ENCODE measurements around the gene FRS3.

The FRS3 gene

DNA sequence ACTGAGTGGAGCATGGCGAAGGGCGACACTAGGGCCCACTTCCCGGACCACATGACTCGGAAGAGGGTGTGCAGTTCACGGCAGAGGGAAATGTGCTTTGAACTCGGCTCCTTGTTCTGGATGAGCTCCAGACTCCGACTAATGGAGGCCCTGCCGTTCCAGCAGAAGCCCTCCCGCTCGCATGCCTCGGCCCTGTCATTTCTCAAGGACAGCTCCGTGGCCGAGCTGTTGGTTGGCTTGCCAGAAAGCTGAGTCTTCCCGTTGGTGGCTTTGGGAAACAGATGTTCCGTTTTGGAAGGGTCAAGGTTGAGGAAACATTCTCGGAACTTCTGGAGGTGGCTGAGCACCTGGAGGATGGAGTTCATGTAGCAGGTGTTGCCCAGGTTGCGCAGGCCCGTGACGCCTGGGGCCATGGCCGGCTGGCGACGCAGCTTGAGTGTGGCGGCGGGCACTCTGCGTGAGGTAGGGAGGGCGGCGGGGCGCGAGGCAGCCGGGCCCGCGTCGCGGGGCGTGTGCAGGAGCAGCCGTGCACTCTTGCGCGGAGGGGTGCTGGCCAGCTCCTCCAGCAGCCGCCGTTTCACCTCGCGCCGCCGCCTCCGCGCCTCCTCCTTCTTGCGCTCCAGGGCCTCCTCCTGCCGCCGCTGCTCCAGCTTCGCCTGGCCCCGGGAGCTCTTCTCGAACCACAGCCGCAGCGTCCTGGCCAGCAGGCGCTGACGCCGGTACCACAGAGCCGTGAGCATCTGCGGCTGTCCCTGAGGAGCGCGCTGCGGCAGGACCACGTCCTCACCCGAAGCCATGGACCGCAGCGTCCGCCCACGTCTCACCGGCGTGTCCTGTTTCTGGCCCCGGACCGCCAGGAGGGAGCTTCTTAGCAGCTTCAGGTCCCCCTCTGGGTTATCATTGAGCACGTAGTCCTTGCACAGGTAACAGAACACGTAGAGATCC, 26.4 kb upstream of the FRS3 start:
- no peak for ATAC-seq
- no peak overlapping the region for H3K27ac Mint-ChIP-seq
- no peaks in the 10 kb centered on the region for H3K27me3 Mint-ChIP-seq

DNA sequence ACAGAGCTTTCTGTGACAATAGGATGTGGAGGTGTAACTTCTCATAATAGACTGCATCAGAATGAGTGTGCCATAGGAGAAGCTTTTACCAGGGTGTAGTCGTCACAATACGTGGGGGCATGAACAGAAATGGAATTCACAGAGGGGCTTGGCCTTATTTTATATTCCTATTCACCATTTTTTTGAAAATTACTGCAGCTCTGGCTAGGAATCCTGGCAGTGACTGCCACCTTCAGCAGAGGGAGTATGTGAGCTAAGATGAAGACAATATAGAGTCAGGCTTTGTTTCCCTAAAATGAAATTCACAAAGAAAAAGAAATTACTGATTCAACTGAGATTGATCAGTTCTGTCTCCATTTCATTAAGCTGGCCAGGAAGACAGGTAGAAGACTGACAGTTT, 21.7 kb upstream of the FRS3 start:
- ATAC-seq (no peak), DNase-seq (no peak)
- no peak overlapping the region for H3K27ac Mint-ChIP-seq

More for the DNA sequence above, 26.4 kb upstream of the FRS3 start:
- no peak for DNase-seq
- no peaks in the 10 kb centered on the region for H3K9me3 Mint-ChIP-seq
- H3K4me3 Mint-ChIP-seq = no peak overlapping the region
- no peaks in the 10 kb centered on the region for H3K4me1 Mint-ChIP-seq

DNA sequence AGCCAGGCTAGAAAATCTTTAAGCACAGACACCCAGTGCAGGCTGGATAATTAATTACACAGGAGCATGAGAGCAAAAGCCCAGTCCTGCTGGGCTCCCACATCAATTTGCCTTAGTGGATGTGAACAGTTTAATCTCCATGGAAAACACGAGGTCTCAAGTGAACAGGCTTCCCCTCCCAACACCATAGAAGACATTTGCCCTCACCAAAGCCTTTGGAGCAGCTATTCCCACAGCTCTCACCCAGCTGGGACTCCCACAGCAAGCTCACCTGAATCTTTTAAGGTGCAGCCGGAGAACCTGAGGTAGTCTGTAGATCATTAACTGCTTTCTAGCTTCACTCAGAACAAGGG, 19.8 kb upstream of the FRS3 start:
- Mint-ChIP-seq H3K27me3 (no peaks in the 10 kb centered on the region), H3K27ac (no peak overlapping the region), H3K4me1 (no peaks in the 10 kb centered on the region), H3K4me3 (no peak overlapping the region), H3K9me3 (no peaks in the 10 kb centered on the region)
- no peak for ATAC-seq
- no peak for DNase-seq

More for the DNA sequence above, 21.7 kb upstream of the FRS3 start:
- no peaks in the 10 kb centered on the region for H3K27me3 Mint-ChIP-seq
- no peak overlapping the region for H3K4me3 Mint-ChIP-seq
- H3K4me1 Mint-ChIP-seq = no peaks in the 10 kb centered on the region
- no peaks in the 10 kb centered on the region for H3K9me3 Mint-ChIP-seq

DNA sequence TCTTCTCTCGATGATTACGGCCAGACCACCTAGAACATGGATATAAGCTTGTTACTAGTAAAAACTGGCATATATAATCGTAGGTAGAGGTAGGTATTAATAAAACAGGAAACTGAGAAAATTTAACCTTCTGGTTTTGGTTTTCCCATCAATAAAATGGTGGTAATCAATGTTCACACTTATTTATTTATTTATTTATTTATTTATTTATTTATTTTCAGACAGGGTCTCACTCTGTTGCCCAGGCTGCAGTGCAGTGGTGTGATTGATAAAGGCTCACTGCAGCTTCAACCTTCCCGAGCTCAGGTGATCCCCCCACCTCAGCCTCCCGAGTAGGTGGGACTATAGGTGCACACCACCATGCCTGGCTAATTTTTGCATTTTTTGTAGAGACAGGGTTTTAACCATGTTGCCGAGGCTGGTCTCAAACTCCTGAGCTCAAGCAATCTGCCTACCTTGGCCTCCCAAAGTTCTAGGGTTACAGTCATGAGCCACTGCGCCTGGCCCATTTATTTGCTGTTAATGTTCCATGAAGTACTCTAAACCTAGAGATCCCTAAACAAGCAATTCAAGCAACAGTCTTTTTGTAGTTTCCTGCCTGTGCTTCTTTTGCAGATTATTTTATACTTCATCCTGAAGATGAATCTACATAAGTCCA, 19.3 kb upstream of the FRS3 start:
- no peak overlapping the region for H3K4me3 Mint-ChIP-seq
- no peaks in the 10 kb centered on the region for H3K9me3 Mint-ChIP-seq
- no peak for DNase-seq
- ATAC-seq = no peak
- no peaks in the 10 kb centered on the region for H3K4me1 Mint-ChIP-seq
- peak overlapping the region in 1 of 2 donors; percentile 47 for H3K27ac Mint-ChIP-seq
- no peaks in the 10 kb centered on the region for H3K27me3 Mint-ChIP-seq

DNA sequence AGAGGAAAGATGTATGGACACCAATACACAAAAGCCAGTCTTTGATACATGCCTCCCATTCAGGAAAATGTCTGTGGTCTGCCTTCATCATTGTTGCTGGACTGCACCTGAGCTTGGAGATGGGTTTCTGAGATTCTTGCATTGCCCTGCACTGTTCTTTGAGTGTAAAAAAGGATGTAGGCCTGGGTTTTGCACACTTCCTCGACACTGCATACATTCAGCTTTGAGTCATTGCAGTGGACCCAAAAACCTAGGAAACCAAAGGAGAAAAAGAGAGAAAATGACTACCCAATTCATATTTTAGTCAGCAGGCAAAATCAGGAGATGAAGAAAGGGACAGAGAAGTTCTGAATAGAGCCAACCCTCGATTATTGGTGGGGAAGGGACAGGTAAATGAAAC, 16.8 kb upstream of the FRS3 start:
- ATAC-seq (no peak), DNase-seq (no peak)
- Mint-ChIP-seq H3K4me1 (peaks cover 4% of the 10 kb centered on the region), H3K4me3 (no peak overlapping the region), H3K27me3 (no peaks in the 10 kb centered on the region), H3K9me3 (no peaks in the 10 kb centered on the region), H3K27ac (no peak overlapping the region)

DNA sequence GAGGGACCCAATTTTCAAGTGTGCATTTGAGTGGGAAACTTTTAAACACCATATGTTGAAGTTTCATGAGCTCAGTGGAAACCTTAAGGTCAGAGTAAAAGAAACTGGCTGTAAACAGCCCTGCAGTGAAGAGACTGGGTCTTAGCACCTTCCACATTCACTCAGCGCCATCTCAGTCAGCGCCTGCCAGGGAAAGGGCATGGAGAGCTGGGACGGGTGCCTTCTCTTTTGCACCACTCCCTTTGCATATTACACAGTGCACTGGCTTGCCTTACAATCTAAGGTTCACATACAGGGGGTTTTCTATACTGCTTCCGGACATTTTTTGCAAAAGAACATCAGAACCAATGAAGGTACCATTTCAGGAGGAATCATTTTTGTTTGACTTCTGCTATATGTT, 12.3 kb upstream of the FRS3 start:
- DNase-seq (no peak), ATAC-seq (no peak)
- H3K9me3 Mint-ChIP-seq = no peaks in the 10 kb centered on the region
- no peak overlapping the region for H3K4me3 Mint-ChIP-seq
- H3K4me1 Mint-ChIP-seq = peaks cover 23% of the 10 kb centered on the region
- H3K27me3 Mint-ChIP-seq = no peaks in the 10 kb centered on the region
- no peak overlapping the region for H3K27ac Mint-ChIP-seq

DNA sequence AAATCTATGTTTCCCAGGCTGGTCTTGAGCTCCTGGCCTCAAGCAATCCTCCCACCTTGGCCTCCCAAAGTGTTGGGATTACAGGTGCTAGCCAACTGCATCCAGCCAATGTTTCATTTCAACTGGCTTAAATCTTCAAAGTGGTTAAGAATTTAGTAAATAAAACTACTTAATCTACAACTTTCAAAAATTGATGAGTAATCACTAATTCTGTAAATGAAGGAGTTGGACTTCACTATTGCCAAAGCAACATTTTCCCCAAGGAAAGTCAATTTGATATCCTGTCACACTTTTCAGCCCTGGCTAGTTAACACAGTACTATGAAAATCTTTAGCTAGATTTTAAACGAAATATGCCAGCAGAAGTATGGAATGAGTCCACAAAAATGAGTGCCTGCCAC, 11.6 kb upstream of the FRS3 start:
- H3K4me3 Mint-ChIP-seq = no peak overlapping the region
- ATAC-seq = no peak
- H3K27ac Mint-ChIP-seq = no peak overlapping the region
- H3K9me3 Mint-ChIP-seq = no peaks in the 10 kb centered on the region
- peaks cover 23% of the 10 kb centered on the region for H3K4me1 Mint-ChIP-seq
- DNase-seq = no peak
- H3K27me3 Mint-ChIP-seq = no peaks in the 10 kb centered on the region

DNA sequence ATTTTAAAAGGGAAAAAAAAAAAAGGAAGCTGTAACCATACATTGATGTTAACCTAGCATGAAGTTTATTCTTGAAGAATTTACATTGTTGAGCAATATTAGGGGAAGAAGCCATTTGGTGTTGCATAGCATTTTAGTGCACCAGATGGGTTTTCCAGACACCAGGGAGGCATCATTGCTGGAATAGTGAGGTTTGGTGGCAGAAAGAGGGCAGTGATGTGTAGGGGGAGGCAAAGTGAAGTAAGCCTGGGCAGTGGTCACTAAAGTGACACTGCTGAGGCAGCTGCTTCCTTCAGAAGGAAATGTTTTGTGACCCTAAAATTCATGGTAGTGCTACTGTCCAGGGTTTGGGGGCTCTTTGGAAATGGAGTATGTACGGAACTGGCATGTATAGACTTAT, 10.3 kb upstream of the FRS3 start:
- Mint-ChIP-seq H3K4me1 (peaks cover 31% of the 10 kb centered on the region), H3K4me3 (no peak overlapping the region), H3K27me3 (no peaks in the 10 kb centered on the region), H3K27ac (peak overlapping the region in 1 of 2 donors; percentile 27), H3K9me3 (no peaks in the 10 kb centered on the region)
- ATAC-seq (no peak), DNase-seq (no peak)

DNA sequence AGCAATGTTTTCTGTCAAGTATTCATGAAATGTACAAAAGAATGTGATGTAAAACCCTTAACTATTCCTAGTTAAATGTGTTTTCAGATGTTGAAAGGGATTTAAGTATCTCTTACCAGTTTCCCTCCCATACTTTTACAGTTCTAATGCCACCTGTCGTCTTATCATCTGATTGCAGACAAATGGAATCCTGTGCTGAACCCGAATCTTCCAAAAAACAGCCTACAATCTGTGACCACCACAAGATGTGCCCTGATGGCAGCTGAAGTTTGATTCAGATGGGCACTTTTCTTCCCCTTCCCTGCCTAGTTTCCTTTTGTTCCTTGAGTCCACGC, 9.7 kb upstream of the FRS3 start:
- Mint-ChIP-seq H3K4me1 (peaks cover 31% of the 10 kb centered on the region), H3K27me3 (no peaks in the 10 kb centered on the region), H3K9me3 (no peaks in the 10 kb centered on the region), H3K4me3 (peak overlapping the region; percentile 94), H3K27ac (peak overlapping the region; percentile 24 to 89)
- no peak for ATAC-seq
- DNase-seq = no peak

DNA sequence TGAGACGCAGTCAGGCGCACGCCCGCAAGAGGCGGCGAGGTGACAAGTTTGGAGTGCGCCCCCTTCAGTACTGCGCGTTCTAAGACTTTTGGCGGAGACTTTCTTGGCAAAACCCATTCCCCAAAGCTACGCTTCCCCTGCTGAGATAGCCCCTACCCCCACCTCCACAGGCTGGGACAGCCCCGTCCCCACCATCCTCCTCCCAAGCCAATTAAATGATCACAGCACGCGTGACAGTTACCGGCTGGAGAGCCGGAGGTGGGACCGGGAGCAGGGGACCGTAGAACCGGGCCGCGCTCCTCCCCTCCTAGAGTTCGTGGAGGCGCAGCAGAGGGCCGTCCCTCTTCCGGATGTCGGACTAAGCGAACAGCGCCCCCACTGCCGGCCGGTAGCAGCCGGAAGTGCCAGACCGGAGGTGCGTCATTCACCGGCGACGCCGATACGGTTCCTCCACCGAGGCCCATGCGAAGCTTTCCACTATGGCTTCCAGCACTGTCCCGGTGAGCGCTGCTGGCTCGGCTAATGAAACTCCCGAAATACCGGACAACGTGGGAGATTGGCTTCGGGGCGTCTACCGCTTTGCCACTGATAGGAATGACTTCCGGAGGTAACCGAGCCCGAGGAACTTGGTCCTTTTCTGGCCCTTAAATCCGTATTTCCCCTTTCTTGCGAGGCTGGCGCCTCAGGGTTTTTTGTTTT, 7.7 kb upstream of the FRS3 start, which contains the start of gene TOMM6:
TOMM6 (plus strand) TSS at position 476 of the 699 bp plus-strand sequence; CDS start at position 480, 4 bp downstream.
- Mint-ChIP-seq H3K27me3 (no peaks in the 10 kb centered on the region), H3K4me3 (peak within 1 kb of the TSS; percentile 94), H3K9me3 (no peaks in the 10 kb centered on the region), H3K27ac (peak within 1 kb of the TSS; percentile 98 to 99), H3K4me1 (peaks cover 31% of the 10 kb centered on the region)
- DNase-seq (peak; percentile 96 to 97), ATAC-seq (peak; percentile 89)

DNA sequence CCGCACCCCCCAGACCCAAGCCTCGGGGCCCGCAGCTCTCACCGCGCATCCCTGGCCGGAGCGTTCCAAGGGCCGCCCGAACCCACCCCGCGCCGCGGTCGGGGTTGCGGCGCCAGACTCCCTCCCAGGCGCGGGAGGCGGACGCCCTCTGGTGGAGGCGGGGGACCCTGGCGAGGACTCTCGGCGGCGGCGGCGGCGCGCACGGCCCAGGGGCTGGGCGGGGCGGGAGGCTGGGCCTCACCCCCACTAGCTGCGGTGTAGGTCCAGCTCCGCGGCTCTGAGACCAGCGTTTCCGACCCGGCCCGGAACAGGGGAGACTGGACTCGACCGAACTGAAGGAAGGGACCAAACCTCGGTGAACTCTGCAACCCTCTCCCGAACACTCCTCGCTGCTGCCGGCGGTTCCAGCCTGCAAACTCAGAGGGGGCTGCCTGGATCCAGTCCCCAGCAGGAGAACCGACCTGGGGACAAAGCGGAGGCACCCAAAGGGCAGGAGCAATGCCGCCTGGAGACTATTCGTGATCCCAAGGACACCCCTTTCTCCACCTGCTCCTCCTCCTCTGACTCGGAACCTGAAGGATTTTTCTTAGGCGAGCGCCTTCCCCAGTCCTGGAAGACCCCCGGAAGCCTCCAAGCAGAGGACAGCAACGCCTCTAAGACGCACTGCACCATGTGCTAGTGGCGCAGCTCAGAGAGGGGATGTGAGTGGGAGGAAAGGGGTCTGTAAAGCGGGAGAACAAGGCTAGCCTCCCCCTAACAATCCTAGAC, 6.9 kb upstream of the FRS3 start:
- Mint-ChIP-seq H3K9me3 (no peaks in the 10 kb centered on the region), H3K4me1 (peaks cover 29% of the 10 kb centered on the region), H3K27me3 (peaks cover under 1% of the 10 kb centered on the region), H3K4me3 (peak overlapping the region; percentile 94), H3K27ac (peak overlapping the region; percentile 98 to 99)
- ATAC-seq = peak; percentile 82
- DNase-seq = peak; percentile 87 to 90

DNA sequence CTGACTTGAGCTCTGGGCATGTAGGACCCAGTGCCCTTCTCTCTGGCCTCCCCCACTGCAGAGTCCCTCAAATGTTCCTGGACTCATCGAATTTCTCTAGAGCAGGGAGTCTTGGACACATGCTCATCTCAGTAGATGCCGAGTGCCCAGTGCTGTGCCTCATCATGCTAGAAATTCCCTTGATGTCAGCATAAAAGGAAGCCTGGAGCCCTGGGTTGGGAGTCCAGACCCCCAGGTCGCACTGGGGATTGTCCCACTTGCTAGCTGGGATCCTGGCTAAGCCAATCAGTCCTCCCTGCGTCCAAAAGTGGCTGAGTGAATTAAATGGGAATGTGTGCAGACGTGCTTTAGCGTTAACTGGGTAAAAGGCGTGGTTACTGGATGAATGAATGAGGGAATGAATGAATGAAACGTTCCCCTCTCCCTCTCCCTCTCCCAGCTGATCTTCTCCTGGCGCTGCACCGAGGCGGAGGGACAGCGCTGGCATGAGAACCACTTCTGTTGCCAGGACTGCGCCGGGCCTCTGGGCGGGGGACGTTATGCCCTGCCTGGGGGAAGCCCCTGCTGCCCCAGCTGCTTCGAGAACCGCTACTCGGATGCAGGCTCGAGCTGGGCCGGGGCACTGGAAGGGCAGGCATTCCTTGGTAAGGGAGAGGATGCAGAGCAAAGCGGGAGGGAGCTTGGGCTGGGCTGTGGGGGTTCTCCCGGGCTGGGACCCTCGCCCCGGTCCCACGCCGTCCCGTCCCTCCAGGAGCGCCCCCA, 6.2 kb upstream of the FRS3 start:
- DNase-seq = no peak
- peak overlapping the region; percentile 94 for H3K4me3 Mint-ChIP-seq
- H3K4me1 Mint-ChIP-seq = peaks cover 36% of the 10 kb centered on the region

DNA sequence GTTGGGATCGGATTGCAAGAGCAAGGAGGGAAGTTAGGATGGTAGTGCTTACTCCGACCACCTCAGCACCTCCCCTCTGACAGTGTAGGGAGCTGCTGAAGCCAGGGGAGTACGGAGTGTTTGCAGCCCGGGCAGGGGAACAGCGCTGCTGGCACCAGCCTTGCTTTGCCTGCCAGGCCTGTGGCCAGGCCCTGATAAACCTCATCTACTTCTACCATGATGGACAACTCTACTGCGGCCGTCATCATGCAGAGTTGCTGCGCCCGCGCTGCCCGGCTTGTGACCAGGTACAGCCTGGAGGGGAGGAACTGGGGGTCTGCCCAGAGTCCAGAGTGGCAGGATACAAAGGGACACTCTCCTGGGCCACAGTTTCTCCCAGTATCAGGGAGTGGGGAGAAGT, 5.6 kb upstream of the FRS3 start:
- H3K9me3 Mint-ChIP-seq = no peaks in the 10 kb centered on the region
- ATAC-seq = no peak
- H3K4me3 Mint-ChIP-seq = peak overlapping the region in 1 of 2 donors; percentile 94
- no peak for DNase-seq
- H3K27me3 Mint-ChIP-seq = peaks cover 10% of the 10 kb centered on the region
- H3K4me1 Mint-ChIP-seq = peaks cover 36% of the 10 kb centered on the region
- no peak overlapping the region for H3K27ac Mint-ChIP-seq

More for the DNA sequence above, 6.2 kb upstream of the FRS3 start:
- ATAC-seq = no peak
- peaks cover 8% of the 10 kb centered on the region for H3K27me3 Mint-ChIP-seq
- H3K9me3 Mint-ChIP-seq = no peaks in the 10 kb centered on the region
- peak overlapping the region; percentile 46 to 98 for H3K27ac Mint-ChIP-seq

DNA sequence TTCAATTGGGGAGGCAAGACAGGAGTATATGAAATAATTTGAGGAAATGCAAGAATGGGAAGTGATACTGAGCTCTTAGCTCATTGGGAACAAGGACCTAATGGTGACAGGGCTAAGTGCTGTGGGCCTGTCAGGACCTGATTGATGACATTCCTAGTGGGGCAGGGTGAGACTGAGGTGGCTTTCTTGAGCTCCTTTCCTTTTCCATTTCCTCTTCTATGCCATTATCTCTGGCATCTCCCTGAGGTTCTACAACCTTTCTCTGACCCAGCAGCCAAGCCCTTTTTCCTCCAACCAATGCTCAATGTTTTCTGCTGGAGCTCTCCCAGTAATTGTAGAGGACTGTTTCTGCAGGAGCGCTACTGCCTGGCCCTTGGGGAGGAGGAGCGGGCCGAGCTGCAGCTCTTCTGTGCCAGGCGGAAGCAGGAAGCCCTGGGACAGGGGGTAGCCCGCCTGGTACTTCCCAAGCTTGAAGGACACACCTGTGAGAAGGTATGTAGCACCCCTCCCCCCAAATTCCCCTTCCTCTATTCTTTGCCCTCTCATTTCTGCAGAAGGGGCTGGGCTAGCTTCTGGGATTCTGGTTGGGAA, 5.0 kb upstream of the FRS3 start:
- peaks cover 10% of the 10 kb centered on the region for H3K27me3 Mint-ChIP-seq
- no peak for ATAC-seq
- no peak overlapping the region for H3K4me3 Mint-ChIP-seq
- peaks cover 30% of the 10 kb centered on the region for H3K4me1 Mint-ChIP-seq
- H3K27ac Mint-ChIP-seq = no peak overlapping the region
- no peaks in the 10 kb centered on the region for H3K9me3 Mint-ChIP-seq
- DNase-seq = no peak
